Fibroblast of the aortic adventitia (primary cell): ENCODE data around the gene BICC1. TPM values are rescaled to one million over a fixed set of nuclear protein-coding genes. Genes with fewer than 3 reads are reported as not detected.
A peak's percentile ranks its signal among the peaks of the same experiment; 100 is the strongest.
"Not testable (repeated sequence)": the region's sequence is repeated elsewhere in the genome, so short reads cannot be mapped to it uniquely, and the experiment has no call there.

Source experiments
- DNase-seq: peaks from one replicate; pipeline ENCODE4 v3.0.0-alpha.2; 2010; ENCODE audit warnings: low read depth
- H3K4me3 ChIP-seq: 2 replicates; pipeline ENCODE4 v1.5.1; 2011; ENCODE audit warnings: low read depth, mild to moderate bottlenecking, control low read depth, low read length, moderate library complexity
- total RNA-seq: library from RNA; depleted of rRNA; stranded (reverse); fragments of >200 nt; gene quantifications from 2 replicates; pipeline ENCODE4 v1.2.3, GENCODE V29; 2012; ENCODE audit warnings: low replicate concordance
- TF ChIP-seq, protein P1 (sequence below): IDR thresholded peaks from 2 replicates; pipeline ENCODE4 v1.5.1; 2011; ENCODE audit warnings: mild to moderate bottlenecking, low read length, control low read depth, inconsistent platforms; ENCODE audit not compliant: insufficient read depth

BICC1 gene
- total RNA-seq, 1 donor = 177 TPM

DNA sequence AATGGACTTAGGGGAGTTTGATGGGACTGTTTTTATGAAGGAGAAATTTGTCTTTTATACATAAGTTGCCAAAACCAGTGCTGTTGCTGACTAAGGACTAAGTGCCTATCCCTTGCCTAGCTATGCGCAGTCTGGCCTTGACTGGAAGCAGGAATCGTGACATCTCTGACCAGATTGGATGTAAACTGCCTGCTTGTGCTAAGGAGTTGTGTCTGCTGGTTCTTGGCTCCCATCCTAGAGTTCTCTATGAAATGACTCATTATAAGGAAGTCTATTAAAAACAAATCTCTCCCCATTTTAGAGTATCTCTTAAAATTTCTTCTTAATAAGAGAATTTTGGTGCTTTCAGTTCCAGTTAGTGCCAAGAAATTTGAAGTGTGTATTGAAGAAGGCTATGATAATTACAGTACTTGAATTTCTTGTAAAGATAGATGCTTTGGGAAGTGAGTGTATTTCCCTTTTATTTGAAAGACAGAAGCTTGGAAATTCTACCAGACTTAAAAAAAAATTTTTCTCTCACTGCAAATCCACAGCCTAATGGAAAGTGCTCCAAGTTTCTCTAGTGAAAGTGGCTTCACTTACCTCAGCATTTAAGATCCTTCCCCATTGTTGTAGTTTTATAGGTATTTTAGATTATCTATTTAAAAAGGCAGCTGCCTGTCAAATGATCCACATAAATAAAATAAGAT, 77.6 kb downstream of the BICC1 start:
- H3K4me3 ChIP-seq = no peak overlapping the region
- TF ChIP-seq, protein P1, sequence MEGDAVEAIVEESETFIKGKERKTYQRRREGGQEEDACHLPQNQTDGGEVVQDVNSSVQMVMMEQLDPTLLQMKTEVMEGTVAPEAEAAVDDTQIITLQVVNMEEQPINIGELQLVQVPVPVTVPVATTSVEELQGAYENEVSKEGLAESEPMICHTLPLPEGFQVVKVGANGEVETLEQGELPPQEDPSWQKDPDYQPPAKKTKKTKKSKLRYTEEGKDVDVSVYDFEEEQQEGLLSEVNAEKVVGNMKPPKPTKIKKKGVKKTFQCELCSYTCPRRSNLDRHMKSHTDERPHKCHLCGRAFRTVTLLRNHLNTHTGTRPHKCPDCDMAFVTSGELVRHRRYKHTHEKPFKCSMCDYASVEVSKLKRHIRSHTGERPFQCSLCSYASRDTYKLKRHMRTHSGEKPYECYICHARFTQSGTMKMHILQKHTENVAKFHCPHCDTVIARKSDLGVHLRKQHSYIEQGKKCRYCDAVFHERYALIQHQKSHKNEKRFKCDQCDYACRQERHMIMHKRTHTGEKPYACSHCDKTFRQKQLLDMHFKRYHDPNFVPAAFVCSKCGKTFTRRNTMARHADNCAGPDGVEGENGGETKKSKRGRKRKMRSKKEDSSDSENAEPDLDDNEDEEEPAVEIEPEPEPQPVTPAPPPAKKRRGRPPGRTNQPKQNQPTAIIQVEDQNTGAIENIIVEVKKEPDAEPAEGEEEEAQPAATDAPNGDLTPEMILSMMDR = no peak
- DNase-seq = peak; percentile 98

DNA sequence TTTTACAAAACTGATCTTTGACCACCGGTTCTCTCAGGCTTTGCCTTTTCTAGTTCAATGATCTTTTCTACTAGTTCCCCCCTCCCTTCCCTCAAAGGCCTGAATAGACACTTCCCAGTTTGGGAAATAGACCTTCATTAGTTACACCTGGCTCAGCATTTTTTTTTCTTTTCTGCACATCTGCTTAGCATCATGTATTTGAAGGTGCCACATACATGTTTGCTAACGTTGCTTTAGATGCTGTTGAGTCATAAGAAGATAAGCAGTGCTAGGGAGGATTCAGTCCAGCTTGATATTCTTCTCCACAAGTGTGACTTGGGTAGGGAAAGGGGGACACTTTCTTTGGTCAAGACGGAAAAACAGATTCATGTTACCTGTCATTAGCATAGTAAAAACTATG, 78.3 kb downstream of the BICC1 start:
- DNase-seq = peak; percentile 65
- TF ChIP-seq, protein P1 = no peak
- H3K4me3 ChIP-seq = no peak overlapping the region

DNA sequence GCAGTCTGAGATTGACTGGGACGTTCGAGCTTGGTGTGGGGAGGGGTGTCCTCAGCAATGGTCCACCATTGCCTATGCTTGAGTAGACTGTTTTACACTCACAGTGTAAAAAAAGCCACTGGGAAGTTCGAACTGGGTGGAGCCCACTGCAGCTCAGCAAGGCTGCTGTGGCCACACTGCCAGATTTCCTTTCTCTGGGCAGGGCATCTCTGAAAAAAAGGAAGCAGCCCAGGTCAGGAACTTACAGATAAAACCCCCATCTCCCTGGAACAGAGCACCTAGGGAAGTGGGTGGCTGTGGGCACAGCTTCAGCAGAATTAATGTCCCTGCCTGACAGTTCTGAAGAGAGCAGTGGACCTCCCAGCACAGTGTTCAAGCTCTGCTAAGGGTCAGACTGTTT, 80.3 kb downstream of the BICC1 start:
- no peak overlapping the region for H3K4me3 ChIP-seq
- no peak for DNase-seq
- TF ChIP-seq, protein P1 = no peak

DNA sequence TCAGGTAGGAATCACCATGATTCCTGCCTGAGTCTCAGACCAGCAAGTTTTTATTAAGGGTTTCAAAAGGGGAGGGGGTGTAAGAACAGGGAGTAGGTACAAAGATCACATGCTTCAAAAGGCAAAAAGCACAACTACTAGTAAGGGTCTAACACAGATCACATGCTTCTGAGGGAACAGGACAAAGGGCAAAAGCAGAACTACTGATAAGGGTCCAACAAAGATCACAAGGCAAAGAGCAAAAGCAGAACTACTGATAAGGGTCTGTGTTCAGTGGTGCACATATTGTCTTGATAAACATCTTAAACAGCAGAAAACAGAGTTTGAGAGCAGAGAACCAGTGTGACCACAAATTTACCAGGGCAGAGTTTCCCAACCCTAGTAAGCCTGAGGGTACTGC, 84.5 kb downstream of the BICC1 start:
- not testable (repeated sequence) for DNase-seq, H3K4me3 ChIP-seq

DNA sequence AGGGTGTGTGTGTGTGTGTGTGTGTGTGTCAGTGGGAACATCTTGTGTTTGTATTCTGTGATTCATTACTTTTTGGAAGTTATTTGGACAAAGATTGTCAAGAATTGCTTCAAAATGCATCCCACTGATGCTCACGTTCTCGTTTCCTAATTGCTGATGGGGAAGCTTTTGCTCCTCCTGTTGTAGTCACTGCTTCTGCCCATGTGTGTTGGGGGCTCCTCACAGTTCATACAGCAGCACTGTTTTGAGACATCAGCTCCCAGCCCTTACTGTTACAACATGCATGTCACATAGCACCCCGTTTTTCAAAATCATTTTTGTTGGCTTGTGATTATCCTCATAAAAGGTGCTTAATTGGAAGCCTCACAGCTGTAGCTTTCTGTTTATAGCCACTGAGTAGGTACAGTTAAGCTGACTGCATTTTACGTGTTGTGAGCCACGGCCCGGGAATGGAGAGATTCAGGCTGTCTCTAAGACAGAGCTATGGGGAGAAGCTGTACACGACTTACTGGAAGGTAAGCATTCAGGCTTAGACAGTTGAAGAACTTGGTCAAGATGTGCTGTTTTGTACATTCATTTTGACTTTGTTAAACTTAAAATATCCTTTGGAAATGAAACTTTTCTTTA, 87.4 kb downstream of the BICC1 start:
- TF ChIP-seq, protein P1 = no peak
- no peak overlapping the region for H3K4me3 ChIP-seq
- DNase-seq = no peak

DNA sequence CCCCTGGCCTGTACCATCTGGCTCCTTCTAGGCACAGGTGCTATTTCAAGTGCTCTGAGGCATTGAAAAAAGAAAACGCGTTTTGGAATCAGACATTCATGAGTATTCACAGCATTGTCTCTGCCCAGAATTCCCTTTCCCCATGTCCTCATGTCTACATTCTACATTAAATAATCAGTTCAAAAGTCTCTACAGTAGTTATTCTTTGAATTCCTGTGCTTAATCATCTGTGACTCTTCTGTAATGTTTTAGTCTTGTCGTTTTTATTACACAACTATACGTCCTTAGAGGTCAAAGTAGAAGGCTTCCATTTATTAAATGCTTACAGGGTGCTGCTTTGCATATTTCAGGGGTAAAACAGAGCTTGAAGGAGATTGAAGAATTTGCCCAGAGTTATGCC, 95.7 kb downstream of the BICC1 start:
- H3K4me3 ChIP-seq = no peak overlapping the region
- DNase-seq = no peak
- TF ChIP-seq, protein P1 = no peak

DNA sequence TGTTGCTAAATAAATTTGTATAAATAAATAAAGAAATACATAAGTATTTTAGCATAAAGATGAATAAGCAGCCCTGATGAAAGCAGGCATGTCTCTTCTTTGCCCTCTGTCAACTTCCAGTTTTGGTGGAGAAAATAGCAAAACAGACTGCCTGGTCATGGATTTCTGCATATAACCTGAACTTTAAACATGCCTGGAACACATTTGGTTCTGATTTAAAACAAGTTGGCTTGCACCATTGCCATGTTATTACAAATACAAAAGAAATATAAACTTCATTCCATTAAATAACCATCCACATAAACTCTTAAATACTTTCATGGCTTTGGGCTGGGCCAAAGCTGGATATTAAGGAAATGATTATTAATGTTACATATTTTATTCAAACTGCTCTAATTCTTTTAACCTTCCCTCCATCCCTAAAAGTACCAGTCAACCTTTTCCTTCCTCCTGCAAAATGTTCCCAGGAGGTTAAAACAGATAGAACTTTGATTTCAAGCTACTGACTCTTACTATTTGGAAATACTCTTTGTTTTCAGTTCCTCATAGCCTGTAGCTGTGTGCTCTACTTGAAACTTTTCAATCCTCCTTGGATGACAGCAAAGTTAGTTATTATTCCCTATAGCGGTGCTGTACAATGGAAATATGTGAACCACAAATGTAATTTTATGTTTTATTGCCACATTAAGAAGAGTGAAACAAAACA, 96.3 kb downstream of the BICC1 start:
- peak; percentile 41 for DNase-seq
- no peak overlapping the region for H3K4me3 ChIP-seq
- TF ChIP-seq, protein P1 = no peak
